NCI-H2171 treated with DMSO at 0.1 percent for 48 hours (cell line): Measurements from ENCODE around the gene XKR7.
A peak's percentile ranks its signal among the peaks of the same experiment; 100 is the strongest.
"Not testable (repeated sequence)": the region's sequence is repeated elsewhere in the genome, so short reads cannot be mapped to it uniquely, and the experiment has no call there.

Source experiments
- DNase-seq: peaks from one replicate; lab custom pipeline; 2025; lab: John Stamatoyannopoulos, UW

The XKR7 gene, protein sequence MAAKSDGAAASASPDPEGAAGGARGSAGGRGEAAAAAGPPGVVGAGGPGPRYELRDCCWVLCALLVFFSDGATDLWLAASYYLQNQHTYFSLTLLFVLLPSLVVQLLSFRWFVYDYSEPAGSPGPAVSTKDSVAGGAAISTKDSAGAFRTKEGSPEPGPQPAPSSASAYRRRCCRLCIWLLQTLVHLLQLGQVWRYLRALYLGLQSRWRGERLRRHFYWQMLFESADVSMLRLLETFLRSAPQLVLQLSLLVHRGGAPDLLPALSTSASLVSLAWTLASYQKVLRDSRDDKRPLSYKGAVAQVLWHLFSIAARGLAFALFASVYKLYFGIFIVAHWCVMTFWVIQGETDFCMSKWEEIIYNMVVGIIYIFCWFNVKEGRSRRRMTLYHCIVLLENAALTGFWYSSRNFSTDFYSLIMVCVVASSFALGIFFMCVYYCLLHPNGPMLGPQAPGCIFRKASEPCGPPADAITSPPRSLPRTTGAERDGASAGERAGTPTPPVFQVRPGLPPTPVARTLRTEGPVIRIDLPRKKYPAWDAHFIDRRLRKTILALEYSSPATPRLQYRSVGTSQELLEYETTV

DNA sequence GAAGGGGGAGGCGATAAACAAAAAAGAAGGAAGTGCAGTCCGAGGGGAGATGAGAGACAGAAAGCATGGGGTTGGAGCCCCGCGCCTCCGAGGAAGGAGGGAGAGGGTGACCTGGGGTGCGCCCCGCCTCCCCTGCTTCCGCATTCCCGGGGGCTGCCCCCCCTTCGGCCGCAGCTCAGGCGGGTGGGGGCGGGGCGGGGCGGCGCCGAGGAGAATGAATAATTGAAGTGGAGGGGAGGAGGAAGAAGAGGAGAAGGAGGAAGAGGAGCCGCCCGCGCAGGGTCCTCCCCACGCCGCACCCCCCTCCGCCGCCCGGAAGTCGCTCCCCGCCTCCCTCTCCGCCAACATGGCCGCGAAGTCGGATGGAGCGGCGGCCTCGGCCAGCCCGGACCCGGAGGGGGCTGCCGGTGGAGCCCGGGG, at the start of gene XKR7:
Gene XKR7, plus strand, starts transcription at position 322 of the 420 bp plus-strand sequence. Its CDS starts 25 bp downstream, at position 347.
- DNase-seq, result peak; percentile 90

DNA sequence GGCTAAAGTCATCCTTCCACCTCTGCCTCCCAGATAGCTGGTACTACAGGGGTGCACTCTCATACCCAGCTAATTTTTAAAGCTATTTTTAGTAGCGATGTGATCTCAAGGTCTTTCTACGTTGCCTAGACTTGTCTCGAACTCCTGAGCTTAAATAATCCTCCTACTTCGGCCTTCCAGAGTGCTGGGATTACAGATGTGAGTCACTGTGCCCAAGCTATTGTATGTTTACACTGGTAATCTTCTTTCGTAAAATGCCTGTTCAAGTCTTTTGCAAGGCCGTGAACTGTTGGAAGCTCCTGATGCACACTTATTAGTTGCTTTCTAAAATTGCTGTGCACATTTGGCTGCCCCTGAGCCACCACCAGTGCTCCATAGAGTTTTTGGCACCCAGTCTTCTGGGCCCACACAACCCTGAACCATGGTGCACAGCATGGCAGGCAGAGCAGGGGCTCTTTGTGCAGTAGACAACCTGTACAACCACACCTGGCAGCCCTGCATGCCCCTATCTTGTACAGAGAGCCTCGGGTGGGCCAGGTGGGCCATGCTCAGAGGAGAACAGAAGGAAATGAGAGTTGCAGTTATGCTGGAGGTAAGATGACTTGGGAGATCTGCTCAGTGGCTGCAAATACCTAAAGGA, 49.4 kb upstream of the XKR7 start:
- no peak for DNase-seq

DNA sequence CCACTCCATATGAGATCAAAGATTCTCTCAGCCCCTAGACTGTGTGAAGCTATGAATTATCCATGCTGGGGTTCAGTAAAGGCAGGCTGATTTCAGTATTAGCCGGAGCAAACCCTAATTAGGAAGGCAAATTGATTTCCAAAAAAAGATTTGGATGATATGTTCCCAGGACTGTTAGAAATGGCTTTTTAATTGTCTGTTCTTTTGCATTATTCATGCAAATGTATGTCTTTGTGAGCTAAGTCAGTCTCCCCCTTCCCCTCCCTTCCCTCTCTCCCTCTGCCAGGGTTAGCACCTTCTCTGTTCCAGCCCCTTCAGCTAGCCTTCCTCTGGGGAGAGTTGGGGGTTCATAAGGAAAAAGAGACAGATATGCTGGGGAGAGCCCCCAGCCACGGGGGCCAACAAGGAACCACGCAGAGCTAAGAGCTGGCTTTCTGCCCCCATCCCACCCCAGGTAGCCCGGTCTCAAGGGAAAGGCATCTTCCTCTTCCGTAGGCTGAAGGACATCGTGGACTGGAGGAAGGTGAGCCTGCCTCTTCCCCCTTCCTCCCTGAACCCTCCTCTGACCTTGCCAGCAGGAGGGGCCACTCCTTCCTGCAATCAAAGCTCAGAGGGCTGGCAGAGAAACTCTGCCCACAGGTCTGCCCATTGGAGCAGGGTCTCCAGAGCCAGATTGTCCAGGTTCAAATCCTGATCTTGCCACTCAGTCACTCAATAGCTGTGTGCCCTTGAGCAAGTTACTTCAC, 48.4 kb upstream of the XKR7 start:
- no peak for DNase-seq

DNA sequence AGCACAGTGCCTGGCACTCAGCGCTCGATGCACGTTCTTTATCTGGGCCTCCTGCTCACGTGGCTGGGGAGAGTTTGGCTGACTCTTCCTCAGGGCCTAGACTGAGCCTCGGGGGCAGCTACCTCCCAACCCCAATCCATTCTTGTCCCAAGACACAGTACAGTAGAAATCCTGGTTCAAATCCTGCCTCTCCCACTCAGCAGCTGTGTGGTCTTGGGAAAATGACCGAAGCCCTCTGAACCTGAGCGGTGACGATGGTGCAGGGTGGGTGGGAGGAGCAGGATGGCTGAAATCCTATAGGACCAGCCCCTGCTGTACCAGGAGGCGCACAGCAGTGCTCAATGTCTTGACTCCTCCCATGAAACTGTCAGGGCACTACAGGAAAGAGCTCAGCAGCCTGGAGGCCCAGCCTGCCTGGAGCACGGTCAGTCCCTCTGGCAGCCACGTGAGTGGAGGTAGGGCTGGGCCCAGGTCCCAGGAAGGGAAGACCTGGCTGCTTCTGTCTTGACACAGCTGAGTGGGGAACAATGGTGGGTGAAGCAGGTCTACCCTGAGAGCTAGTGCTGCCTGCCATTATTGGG, 47.6 kb upstream of the XKR7 start:
- DNase-seq, result no peak

DNA sequence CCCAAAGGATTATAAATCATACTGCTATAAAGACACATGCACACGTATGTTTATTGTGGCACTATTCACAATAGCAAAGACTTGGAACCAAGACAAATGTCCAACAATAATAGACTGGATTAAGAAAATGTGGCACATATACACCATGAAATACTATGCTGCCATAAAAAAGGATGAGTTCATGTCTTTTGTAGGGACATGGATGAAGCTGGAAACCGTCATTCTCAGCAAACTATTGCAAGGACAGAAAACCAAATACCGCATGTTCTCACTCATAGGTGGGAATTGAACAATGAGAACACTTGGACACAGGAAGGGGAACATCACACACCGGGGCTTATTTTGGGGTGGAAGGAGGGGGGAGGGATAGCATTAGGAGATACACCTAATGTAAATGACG, 46.5 kb upstream of the XKR7 start:
- not testable (repeated sequence) for DNase-seq

DNA sequence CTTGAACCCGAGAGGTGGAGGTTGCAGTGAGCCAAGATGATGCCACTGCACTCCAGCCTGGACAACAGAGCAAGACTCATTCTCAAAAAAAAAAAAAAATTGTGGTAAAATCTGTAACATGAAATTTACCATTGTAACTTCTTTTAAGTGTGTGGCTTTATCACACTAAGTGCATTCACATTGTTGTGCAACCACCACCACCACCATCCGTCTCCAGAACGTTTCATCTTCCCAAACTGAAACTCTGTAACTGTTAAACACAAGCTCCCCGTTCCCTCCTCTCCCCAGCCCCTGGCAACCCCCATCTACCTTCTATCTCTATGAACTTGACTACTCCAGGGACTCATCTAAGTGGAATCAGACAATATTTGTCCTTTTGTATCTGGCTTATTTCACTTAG, 45.8 kb upstream of the XKR7 start:
- DNase-seq, result no peak

DNA sequence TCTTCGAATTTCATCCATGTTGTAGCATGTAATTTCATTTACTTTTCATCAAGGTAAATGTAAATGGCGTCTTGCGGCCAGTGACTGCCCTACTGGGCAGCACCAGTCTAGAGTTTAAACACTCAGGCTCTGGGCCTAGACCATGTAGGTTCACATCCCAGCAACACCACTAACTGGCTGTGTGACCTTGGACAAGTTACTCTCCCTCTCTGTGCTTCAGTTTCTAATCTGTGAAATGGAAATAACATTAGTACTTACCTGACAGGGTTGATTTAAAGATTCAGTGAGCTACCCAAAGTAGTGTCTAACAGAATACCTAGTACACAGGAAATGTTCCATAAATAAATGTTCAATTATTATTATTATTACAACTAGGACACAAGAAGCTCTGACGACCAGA, 45.4 kb upstream of the XKR7 start:
- no peak for DNase-seq

DNA sequence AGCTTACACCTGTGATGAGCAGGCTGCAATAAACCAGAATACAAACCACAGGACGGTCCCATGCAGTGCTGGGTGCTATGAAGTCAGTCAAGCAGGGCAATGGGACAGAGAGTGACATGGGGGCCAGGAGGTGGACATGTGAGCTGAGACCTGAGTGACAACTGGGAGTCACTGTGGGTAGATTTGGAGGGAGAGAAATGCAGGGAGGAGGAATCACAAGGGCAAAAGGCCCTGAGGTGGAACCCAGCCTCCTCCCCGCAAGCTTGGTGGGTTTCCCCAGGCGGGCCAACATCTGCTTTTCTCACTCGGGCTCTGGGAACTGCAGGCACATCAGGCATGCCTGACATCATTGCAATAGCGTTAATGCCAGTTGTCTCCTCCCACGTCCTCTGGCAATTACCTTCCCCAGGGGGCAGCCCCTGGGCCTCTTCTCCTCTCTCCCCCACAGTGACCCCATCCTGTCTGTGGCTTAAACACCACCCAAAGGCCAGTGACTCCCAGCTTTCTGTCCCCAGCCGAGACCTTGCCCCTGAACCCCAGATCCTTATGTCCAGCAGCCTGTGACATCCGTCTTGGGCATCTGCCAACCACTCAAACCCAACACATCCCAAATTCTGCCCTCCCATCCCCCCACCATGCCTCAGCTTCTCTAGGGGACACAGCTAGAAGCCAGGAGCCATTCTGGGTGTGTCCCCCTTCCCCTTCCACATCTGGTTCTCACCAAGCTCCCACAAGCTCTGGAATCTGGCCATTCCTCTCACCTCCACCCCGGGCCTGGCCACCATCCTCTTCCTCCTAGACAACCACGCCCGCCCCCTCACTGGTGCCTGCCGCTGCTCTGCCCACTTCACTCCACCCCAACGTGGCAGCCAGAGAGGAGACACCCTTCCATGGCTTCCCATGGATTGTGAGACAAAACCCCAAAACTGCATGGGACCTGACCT, 44.3 kb upstream of the XKR7 start:
- peak; percentile 37 for DNase-seq

DNA sequence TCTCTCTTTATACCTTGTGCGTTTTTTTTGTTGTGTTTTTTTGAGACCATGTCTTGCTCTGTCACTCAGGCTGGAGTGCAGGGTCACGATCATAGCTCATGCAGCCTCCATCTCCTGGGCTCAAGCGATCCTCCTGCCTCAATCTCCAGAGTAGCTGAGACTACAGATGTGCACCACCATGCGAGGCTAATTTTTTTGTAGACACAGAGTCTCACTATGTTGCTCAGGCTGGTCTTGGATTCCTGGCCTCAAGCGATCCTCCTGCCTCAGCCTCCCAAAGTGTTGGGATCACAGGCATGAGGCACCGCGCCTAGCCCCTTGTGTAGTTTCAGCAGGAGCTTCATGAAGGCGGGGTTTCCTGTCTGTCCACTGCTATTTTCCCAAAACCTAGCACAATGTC, 43.4 kb upstream of the XKR7 start:
- no peak for DNase-seq

DNA sequence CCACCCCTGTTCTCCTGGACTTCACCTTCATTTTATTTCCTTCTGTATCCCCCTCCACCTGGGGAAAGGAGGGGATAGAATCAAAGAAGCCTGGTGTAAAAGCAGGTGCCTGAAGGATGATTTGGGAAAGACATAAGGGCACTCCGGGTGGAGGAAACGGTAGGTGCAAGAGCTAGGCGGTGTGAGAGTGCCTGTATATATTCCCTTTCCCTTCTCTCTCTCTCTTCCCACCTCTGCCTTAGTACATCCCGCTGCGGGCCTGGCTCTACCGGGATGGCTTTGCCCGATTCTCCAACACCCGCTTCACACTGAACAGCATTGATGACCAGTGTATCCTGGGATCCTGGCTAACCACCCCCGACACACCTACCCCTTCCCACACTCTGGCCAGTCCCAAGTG, 42.3 kb upstream of the XKR7 start:
- DNase-seq, result no peak

DNA sequence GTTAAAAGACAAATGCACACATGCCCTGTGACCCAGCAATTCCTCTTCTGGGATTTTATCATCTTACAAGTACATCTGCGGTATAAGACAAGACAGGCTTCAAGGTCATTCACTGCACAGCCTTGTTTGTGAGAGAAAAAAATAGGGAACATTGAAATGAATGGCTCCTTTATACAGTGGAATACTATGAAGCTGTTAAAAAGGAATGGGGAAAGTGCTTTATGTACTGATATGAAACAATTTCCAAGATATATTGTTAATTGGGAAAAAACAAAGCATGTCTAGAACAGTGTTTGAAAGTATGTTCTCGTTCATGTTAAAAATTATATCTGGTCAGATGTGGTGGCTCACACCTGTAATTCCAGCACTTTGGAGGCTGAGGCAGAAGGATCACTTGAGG, 41.5 kb upstream of the XKR7 start:
- no peak for DNase-seq

DNA sequence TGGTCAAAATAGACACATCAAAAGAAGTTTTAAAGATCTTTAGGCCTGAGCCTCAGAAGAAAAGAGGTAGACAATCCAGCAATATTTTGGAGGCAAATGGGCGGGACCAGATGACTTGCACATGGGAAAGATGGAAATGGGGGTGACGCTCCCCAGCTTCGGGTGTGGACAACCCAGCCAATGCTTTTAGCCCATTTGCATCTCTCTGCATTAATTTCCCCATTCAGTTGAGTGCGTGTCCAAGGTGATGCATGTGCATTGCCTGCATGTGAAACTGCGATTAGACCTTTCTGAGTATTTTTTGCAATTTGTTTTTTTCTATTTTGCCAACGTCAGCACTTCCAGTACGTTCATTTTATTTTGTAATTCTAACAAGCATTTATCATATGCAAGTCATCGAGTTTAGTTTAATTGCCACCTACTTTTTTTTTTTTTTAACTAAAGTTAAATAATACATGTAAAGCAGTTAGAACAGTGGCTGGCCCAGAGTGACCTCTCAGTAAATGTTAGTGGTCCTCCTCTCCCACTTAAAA, 40.3 kb upstream of the XKR7 start:
- no peak for DNase-seq

DNA sequence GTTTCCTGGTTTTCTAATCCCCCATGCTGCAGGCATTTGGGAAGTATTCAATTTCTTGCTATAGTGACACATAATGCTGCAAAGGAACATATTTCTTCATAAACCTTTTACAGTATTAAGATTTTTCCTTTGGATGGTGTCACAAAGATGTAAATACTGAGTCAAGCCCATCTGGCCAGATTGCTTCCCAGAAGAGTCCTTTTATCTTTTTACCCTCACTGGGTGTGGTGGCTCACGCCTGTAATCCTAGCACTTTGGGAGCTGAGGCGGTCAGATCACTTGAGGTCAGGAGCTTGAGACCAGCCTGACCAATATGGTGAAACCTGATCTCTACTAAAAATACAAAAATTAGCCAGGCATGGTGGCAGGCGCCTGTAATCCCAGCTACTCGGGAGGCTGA, 38.3 kb upstream of the XKR7 start:
- DNase-seq, result not testable (repeated sequence)

DNA sequence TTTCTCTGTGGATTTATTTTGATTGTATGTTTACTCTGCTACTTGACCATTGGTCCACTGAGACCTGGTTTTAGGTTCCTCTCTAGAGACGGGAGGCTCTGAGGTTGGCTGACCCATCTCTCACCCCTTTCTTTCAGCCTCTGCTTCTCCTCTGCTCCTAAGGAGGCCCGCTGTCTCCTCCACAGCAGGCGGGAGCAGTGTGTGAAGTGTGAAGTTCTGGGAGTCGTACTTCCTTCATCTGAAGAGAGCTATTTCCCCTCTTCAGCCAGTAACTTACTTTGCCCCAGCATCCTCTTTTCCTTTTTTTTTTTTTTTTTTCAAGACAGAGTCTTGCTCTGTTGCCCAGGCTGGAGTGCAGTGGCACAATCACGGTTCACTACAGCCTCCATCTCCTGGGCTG, 37.2 kb upstream of the XKR7 start:
- no peak for DNase-seq

DNA sequence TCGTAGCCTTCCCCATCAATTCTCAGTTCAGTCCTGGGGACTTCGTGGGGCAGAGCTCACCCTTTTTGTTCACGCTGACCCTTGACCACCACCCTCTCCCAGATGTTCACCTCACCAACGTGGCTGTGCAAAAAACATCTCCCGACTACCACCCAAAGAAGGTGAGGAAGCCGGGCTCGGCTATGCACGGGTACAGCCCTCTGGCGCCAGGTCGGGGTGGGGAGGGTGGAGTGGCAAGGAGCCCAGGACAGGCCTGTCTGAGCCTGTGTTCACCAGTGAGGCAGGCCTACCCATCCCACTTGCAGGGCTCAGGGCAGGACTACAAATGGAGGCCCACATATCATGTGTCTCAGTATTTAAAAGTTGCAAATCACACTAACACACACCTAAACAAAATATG, 34.3 kb upstream of the XKR7 start:
- no peak for DNase-seq

DNA sequence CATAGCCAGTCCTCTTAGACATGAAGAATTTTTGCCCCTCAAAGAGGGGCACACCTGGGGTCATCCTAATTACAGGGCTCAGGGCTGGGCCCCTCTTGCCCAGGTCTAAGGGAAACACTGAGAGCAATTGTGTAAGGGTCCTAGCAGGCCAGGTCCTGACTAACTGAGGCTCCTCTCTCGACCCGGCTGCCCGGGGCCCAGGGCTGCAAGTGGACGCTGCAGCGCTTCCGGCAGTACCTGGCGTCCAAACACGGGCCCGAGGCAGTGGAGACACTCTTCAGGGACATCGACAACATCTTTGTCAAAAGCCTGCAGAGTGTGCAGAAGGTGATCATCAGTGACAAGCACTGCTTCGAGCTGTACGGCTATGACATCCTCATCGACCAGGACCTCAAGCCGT, 33.5 kb upstream of the XKR7 start:
- no peak for DNase-seq

DNA sequence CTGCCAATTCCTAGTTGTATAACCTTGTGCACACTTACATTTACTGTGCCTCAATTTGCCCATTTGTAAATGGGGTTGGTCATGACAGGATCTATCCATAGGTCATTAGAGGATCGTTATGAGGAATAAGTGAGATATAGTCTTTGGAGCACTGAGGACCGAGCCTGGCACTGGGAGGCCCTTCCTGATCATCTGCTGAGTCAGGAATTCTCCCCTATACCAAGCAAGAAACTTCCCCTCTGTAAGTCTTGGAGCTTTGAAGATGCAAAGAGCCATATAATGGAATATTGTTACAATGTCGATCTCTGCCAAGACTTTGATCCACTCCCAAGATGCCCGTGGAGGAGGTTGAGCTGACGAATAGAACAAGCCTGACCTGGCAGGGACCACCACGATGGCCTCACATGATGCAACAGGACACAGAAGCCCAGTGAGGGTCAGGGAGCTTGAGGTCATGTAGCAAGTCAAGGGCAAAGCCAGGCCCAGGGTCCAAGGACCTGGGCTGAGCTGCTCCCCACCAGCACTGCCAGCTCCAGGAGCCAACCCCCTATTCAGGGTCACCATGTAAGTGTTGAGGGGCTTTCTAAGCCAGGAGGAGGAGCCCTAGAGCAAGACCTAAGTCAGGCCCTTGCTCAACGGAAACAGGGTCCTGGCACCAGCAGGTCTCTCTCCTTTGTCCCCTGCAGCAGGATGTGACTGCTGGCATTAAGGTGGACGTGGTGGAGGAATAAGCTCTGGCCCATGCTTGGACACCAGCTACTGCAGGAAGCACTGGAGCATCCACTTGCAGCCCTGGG, 32.8 kb upstream of the XKR7 start:
- DNase-seq, result no peak

DNA sequence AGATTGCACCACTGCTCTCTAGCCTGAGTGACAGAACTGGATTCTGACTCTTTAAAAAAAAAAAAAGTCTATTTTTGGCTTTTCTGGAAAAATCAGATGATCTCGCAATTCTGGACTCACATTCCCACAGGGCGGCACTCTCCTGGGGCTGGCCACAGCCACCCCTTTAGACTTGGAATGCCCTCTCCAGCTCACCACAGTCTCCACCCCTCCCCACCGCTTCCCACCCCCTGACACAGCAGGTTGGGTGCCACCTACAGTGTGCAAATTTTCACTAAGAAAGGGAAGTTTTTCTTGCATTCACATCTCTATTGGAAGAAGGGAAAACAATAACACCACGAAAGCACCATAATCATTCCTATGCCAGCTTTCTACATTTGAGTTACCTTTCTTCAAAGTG, 31.5 kb upstream of the XKR7 start:
- no peak for DNase-seq

DNA sequence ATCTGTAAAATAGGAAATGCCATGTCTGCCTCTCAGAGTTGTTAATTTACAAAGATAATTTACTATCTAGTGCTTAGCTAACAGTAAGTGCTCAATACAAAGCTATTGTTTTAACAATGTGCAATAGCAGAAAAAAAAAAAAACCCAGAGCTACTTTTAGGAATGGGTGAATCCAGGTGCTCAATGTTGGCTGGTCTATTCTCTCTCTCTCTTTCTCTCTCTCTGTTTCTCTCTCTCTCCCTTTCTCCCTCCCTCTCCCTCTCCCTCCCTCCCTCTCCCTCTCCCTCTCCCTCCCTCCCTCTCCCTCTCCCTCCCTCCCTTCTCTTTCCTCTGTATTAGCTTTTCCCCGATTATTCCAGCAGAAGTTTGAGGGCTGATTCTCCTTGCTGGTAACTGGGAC, 30.1 kb upstream of the XKR7 start:
- DNase-seq, result no peak

DNA sequence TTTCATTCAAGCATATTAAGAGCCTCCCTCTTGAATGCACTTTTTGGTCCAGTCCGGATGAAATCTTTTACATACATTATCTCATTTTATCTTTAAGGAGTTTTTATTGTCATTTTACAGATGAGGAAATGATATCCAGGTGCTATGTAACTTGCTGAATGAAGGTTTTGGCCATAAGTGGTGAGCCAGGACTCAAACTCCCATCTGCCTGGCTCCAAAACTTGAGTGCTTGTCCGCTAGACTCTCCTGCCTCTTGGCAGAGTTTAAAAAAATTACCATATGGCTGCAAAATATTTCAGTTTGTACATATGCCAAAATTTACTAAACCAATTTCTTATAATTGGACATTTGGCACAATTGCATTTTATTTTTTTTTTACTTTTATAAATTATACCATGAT, 28.3 kb upstream of the XKR7 start:
- no peak for DNase-seq
